HepG2 (cell line): ENCODE measurements around the gene CD36. TPM values are rescaled to one million over a fixed set of nuclear protein-coding genes. Genes with fewer than 3 reads are reported as not detected.

Source experiments
- ATAC-seq: fragments of 200-7000 bp; cut with Tn5 transposase; 3 replicates; pipeline ENCODE4 v1.9.1; 2020; ENCODE audit warnings: mild to moderate bottlenecking, moderate library complexity
- BruUV-seq: library from RNA; stranded (reverse); fragments of 400-500 nt; replicated peaks from 2 replicates; lab custom pipeline; 2021; lab: Mats Ljungman, UMichigan
- CTCF ChIA-PET: fragments of 300-600 bp; formaldehyde crosslinking; extraction: SDS; loops from one replicate; lab custom pipeline; 2021; ENCODE audit warnings: low total read pairs, inconsistent platforms, low intra/inter-chr PET ratio; lab: Yijun Ruan, JAX
- POLR2A ChIA-PET: fragments of 350-600 bp; sonication (Branson Sonifier 250); formaldehyde crosslinking; loops from one replicate; lab custom pipeline; 2020; ENCODE audit warnings: antibody characterized with exemption, inconsistent platforms; lab: Yijun Ruan, JAX
- DNase-seq: peaks from one replicate; pipeline ENCODE4 v3.0.0-alpha.2; 2015; ENCODE audit warnings: low spot score
- FAIRE-seq: peaks from 3 replicates; lab custom pipeline; 2011; peaks lifted over from hg19 to GRCh38; lab: Jason Lieb, UNC
- H2AFZ ChIP-seq: one replicate; pipeline ENCODE4 v1.6.1; 2011; ENCODE audit warnings: low read length, inconsistent platforms
- H3K27ac ChIP-seq: fragments of 300-600 bp; 3 replicates; pipeline ENCODE4 v1.8.0; 2011; ENCODE audit warnings: mixed run types, mild to moderate bottlenecking, mixed read lengths, low read length, inconsistent platforms; ENCODE audit not compliant: insufficient read depth; ENCODE audit errors: extremely low read length
- H3K27me3 ChIP-seq, 2 experiments: fragments of 200-600 bp in 1 of 2; 2 replicates in 1 of 2; 3 replicates in 1 of 2; pipeline versions ENCODE4 v1.6.0 to v1.8.0; 2011; ENCODE audit warnings: low read length in 2 of 2, mild to moderate bottlenecking in 2 of 2, moderate library complexity in 2 of 2, inconsistent platforms in 1 of 2; ENCODE audit not compliant: insufficient read depth in 2 of 2, control insufficient read depth in 1 of 2
- H3K36me3 ChIP-seq, 2 experiments: fragments of 200-600 bp in 1 of 2; replicated peaks in 1 of 2; 2 replicates in 1 of 2; 3 replicates in 1 of 2; pipeline versions ENCODE4 v1.5.1 to v1.8.0; 2011; ENCODE audit warnings: low read length in 2 of 2, inconsistent platforms in 1 of 2; ENCODE audit not compliant: insufficient read depth in 2 of 2, control insufficient read depth in 1 of 2
- H3K4me1 ChIP-seq: 2 replicates; pipeline ENCODE4 v1.5.1; 2012; ENCODE audit warnings: low read length, inconsistent platforms; ENCODE audit not compliant: insufficient read depth
- H3K4me2 ChIP-seq: 2 replicates; pipeline ENCODE4 v1.6.0; 2011; ENCODE audit warnings: low read depth, low read length, inconsistent platforms
- H3K4me3 ChIP-seq, 3 experiments: fragments of 200-600 bp in 1 of 3; sonication (generic), shearing (Covaris generic) in 1 of 3; replicated peaks in 1 of 3; 2 replicates each; pipeline ENCODE4 v1.5.1; 2011 to 2016; ENCODE audit warnings: low read length in 3 of 3, inconsistent platforms in 2 of 3, low read depth in 2 of 3, mild to moderate bottlenecking in 2 of 3, control low read depth in 1 of 3, mixed read lengths in 1 of 3; ENCODE audit not compliant: insufficient read depth in 1 of 3
- H3K79me2 ChIP-seq: one replicate; pipeline ENCODE4 v1.6.1; 2011; ENCODE audit warnings: low read length, inconsistent platforms; ENCODE audit not compliant: insufficient read depth
- H3K9ac ChIP-seq: 2 replicates; pipeline ENCODE4 v1.6.0; 2011; ENCODE audit warnings: mild to moderate bottlenecking, low read depth, low read length, inconsistent platforms; ENCODE audit not compliant: insufficient read depth
- H3K9me3 ChIP-seq: 2 replicates; pipeline ENCODE4 v1.5.1; 2012; ENCODE audit warnings: mild to moderate bottlenecking, low read length
- H4K20me1 ChIP-seq: 2 replicates; pipeline ENCODE4 v1.6.0; 2011; ENCODE audit warnings: inconsistent platforms, mild to moderate bottlenecking, low read length, moderate library complexity; ENCODE audit not compliant: insufficient read depth
- CAMTA2 ChIP-seq: sonication (generic); formaldehyde crosslinking; IDR thresholded peaks from 2 replicates; pipeline ENCODE4 v1.4.0; 2020; ENCODE audit warnings: mild to moderate bottlenecking, missing genetic modification reagents, borderline replicate concordance
- CREB3 ChIP-seq: sonication (generic); formaldehyde crosslinking; IDR thresholded peaks from 2 replicates; pipeline ENCODE4 v1.5.0; 2020; ENCODE audit warnings: missing genetic modification reagents
- E2F1 ChIP-seq: sonication (generic); formaldehyde crosslinking; IDR thresholded peaks from 2 replicates; pipeline ENCODE4 v1.5.0; 2020; ENCODE audit warnings: missing genetic modification reagents
- ERF ChIP-seq: IDR thresholded peaks from 2 replicates; pipeline ENCODE4 v1.6.1; 2018; ENCODE audit warnings: missing biosample characterization, missing genetic modification reagents
- FOXJ3 ChIP-seq: sonication (generic); formaldehyde crosslinking; IDR thresholded peaks from 2 replicates; pipeline ENCODE4 v1.4.0; 2020; ENCODE audit warnings: missing genetic modification reagents, mild to moderate bottlenecking, borderline replicate concordance
- GATAD2A ChIP-seq: IDR thresholded peaks from 2 replicates; pipeline ENCODE4 v1.6.1; 2016
- KAT7 ChIP-seq: IDR thresholded peaks from 2 replicates; pipeline ENCODE4 v1.6.1; 2018; ENCODE audit warnings: borderline replicate concordance, missing compliant biosample characterization
- KDM1A ChIP-seq: IDR thresholded peaks from 2 replicates; pipeline ENCODE4 v1.6.1; 2016; ENCODE audit warnings: missing compliant biosample characterization
- KLF12 ChIP-seq: sonication (generic); formaldehyde crosslinking; IDR thresholded peaks from 2 replicates; pipeline ENCODE4 v1.4.0; 2020; ENCODE audit warnings: missing genetic modification reagents, borderline replicate concordance
- SAP130 ChIP-seq: IDR thresholded peaks from 2 replicates; pipeline ENCODE4 v1.6.1; 2016; ENCODE audit warnings: low read depth
- ZBTB40 ChIP-seq, 2 experiments: fragments of 450-650 bp in 1 of 2; sonication (generic) in 1 of 2; formaldehyde crosslinking in 1 of 2; IDR thresholded peaks; 2 replicates each; pipeline versions ENCODE4 v1.6.1 to v1.8.0; 2016 to 2022; ENCODE audit warnings: antibody characterized with exemption in 1 of 2, mild to moderate bottlenecking in 1 of 2, missing genetic modification reagents in 1 of 2
- ZFP1 ChIP-seq: IDR thresholded peaks from 2 replicates; pipeline ENCODE4 v1.6.1; 2016
- ZNF549 ChIP-seq: sonication (generic); formaldehyde crosslinking; IDR thresholded peaks from 2 replicates; pipeline ENCODE4 v1.5.0; 2020; ENCODE audit warnings: missing genetic modification reagents
- ZNF746 ChIP-seq: sonication (generic); formaldehyde crosslinking; IDR thresholded peaks from 2 replicates; pipeline ENCODE4 v1.8.0; 2022; ENCODE audit warnings: mild to moderate bottlenecking, missing genetic modification reagents
- ZSCAN21 ChIP-seq: sonication (generic); formaldehyde crosslinking; IDR thresholded peaks from 2 replicates; pipeline ENCODE4 v1.8.0; 2022; ENCODE audit warnings: mild to moderate bottlenecking, missing genetic modification reagents, moderate library complexity, borderline replicate concordance
- WGBS: methylation state at CpG from one replicate; pipeline ENCODE4 v1.1.6; 2017; ENCODE audit warnings: low lambda C conversion rate; 5-methylcytosine and 5-hydroxymethylcytosine counted together
- in situ Hi-C: cut with HindIII; loops from 2 replicates; pipeline ENCODE4 v1.10.0; 2017; ENCODE audit warnings: low pct_unique_long_range_greater_than_20kb; ENCODE audit not compliant: extremely low pct_ligation_motif_present
- intact Hi-C: fragments of 100-400 bp; cut with micrococcal nuclease; formaldehyde crosslinking; loops from one replicate; pipeline ENCODE4 v1.10.0; 2022; ENCODE audit not compliant: unreplicated experiment
- polyA plus RNA-seq, 8 experiments: library from polyadenylated mRNA; depleted of rRNA in 3 of 8; stranded (reverse) in 7 of 8; unstranded in 1 of 8; fragments of >200 nt; fragmentation: Illumina TruSeq in 4 of 8; extraction: Trizol in 4 of 8; gene quantifications; 2 replicates each; pipeline versions ENCODE4 v1.2.1 to v1.2.3, GENCODE V29; 2011 to 2016; ENCODE audit warnings: low read depth in 4 of 8, missing spikeins in 1 of 8, mixed read lengths in 1 of 8; ENCODE audit not compliant: insufficient read depth in 1 of 8
- total RNA-seq, 5 experiments: library from RNA; depleted of rRNA; stranded (reverse); fragments of >200 nt; fragmentation: Illumina TruSeq; extraction: Trizol; gene quantifications; 2 replicates each; pipeline ENCODE4 v1.2.3, GENCODE V29; 2016; ENCODE audit warnings: low read depth in 1 of 5

CD36 gene
- total and polyA plus RNA-seq, 2 of the 13 experiments (the other 11 are each of a cell fraction or from before 2014, with no cell fraction given): 2.8 to 4.8 TPM

GRCh38 chr7:80705130-80705781, 66.8 kb downstream of the CD36 start:
- ATAC-seq: no peak
- Histone ChIP-seq H3K79me2 (no peaks in the 10 kb centered on the region), H3K4me1 (no peaks in the 10 kb centered on the region), H3K4me3 (no peak overlapping the region), H4K20me1 (no peaks in the 10 kb centered on the region), H3K27ac (no peak overlapping the region), H3K4me2 (no peak overlapping the region), H3K27me3 (no peaks in the 10 kb centered on the region), H2AFZ (no peak overlapping the region), H3K9ac (no peak overlapping the region), H3K9me3 (no peaks in the 10 kb centered on the region), H3K36me3 (no peaks in the 10 kb centered on the region)
- TF ChIP-seq ZFP1 (CRISPR knock-in tag) (no peak), KDM1A (CRISPR knock-in tag) (no peak), ZSCAN21 (CRISPR knock-in tag) (no peak), GATAD2A (no peak), CAMTA2 (no peak), E2F1 (CRISPR knock-in tag) (no peak), ZNF549 (no peak), KLF12 (CRISPR knock-in tag) (no peak), FOXJ3 (CRISPR knock-in tag) (no peak), ERF (no peak), KAT7 (no peak), ZNF746 (no peak), ZBTB40 (IDR thresholded peaks at IDR 0.05) (no peak), ZBTB40 (CRISPR knock-in tag; IDR thresholded peaks at IDR 0.05) (no peak), CREB3 (CRISPR knock-in tag) (no peak), SAP130 (CRISPR knock-in tag) (no peak)
- intact Hi-C loops: no loop called here
- BruUV-seq: no TSS peak
- WGBS: 2% methylated on average over 2 of the region's 2 CpGs
- DNase-seq: no peak
- in situ Hi-C loops: loop anchor here (10.0 kb wide), 1 partner anchor 550 kb away; no protein-coding TSS in a partner anchor
- CTCF ChIA-PET: no interaction called here
- no peak for FAIRE-seq
- POLR2A ChIA-PET: no interaction called here
